Dedifferentiated amniotic fluid mesenchymal stem cell (primary cell): ENCODE data around the gene SP140L.
"Not testable (repeated sequence)": the region's sequence is repeated elsewhere in the genome, so short reads cannot be mapped to it uniquely, and the experiment has no call there.

Source experiments
- DNase-seq: peaks from one replicate; pipeline ENCODE4 v3.0.0-alpha.2; 2016; ENCODE audit errors: extremely low spot score

Gene SP140L

GRCh38 chr2:230323385-230324106, 3.4 kb upstream of the SP140L start:
- no peak for DNase-seq

- DNase-seq: no peak
These were observed 2.5 kb upstream of the SP140L start for GRCh38 chr2:230324503-230324902.

- no peak for DNase-seq
These were observed 1.4 kb upstream of the SP140L start for GRCh38 chr2:230325316-230326243.

- DNase-seq: no peak
These were observed 593 bp downstream of the SP140L start for GRCh38 chr2:230327418-230328154.

- no peak for DNase-seq
These were observed 1.1 kb downstream of the SP140L start for GRCh38 chr2:230328155-230328458.

- DNase-seq: no peak
These were observed 3.1 kb downstream of the SP140L start for GRCh38 chr2:230329946-230330605.

- DNase-seq: no peak
These were observed 3.7 kb downstream of the SP140L start for GRCh38 chr2:230330725-230331124.

- no peak for DNase-seq
These were observed 8.5 kb downstream of the SP140L start for GRCh38 chr2:230335461-230335863.

GRCh38 chr2:230335864-230336506, 9.0 kb downstream of the SP140L start:
- DNase-seq: no peak

GRCh38 chr2:230341936-230342528, 15.0 kb downstream of the SP140L start:
- not testable (repeated sequence) for DNase-seq

- not testable (repeated sequence) for DNase-seq
These were observed 16.1 kb downstream of the SP140L start for GRCh38 chr2:230343041-230343624.

- DNase-seq: no peak
These were observed 16.8 kb downstream of the SP140L start for GRCh38 chr2:230343747-230344146.

- DNase-seq: no peak
These were observed 19.5 kb downstream of the SP140L start for GRCh38 chr2:230346465-230346864.

GRCh38 chr2:230346921-230347533, 20.0 kb downstream of the SP140L start:
- no peak for DNase-seq

GRCh38 chr2:230347659-230348305, 20.8 kb downstream of the SP140L start:
- DNase-seq: no peak

GRCh38 chr2:230348787-230349186, 21.8 kb downstream of the SP140L start:
- no peak for DNase-seq

GRCh38 chr2:230356084-230356483, 29.1 kb downstream of the SP140L start:
- DNase-seq: no peak

GRCh38 chr2:230358305-230358704, 31.3 kb downstream of the SP140L start:
- DNase-seq: no peak

GRCh38 chr2:230360028-230360427, 33.0 kb downstream of the SP140L start:
- DNase-seq: no peak
